ENCODE results near the gene FUCA1. TPM values are rescaled to one million over a fixed set of nuclear protein-coding genes. Genes with fewer than 3 reads are reported as not detected.

The FUCA1 gene
- 1 to 10 TPM; 4.6 to 4.8 TPM for total RNA-seq

- no peaks in the 10 kb centered on the region for H3K27me3 Mint-ChIP-seq
- peaks cover 4% of the 10 kb centered on the region for H3K36me3 Mint-ChIP-seq (ENCODE audit: low read depth)
- intact Hi-C loops (cut with micrococcal nuclease), result loop anchor here (5.0 kb wide), 1 partner anchor 66 kb away; the partner anchor contains the start of gene GALE
- peaks cover 18% of the 10 kb centered on the region for H3K4me1 Mint-ChIP-seq (ENCODE audit: low read depth)
- CTCF ChIA-PET, result interaction anchor here (0.9 to 4.1 kb wide), 9 partner anchors 10 to 96 kb away, joined by 3 to 33 read pairs (median 4); partner anchors contain the start of gene GALE
- POLR2A ChIA-PET, result no interaction called here
- no peaks in the 10 kb centered on the region for H3K9me3 Mint-ChIP-seq
- H3K4me3 Mint-ChIP-seq, result peak within 1 kb of the TSS; percentile 76
- ATAC-seq (peak; percentile 98), DNase-seq (peak; percentile 96)
- peak within 1 kb of the TSS; percentile 53 for H3K27ac Mint-ChIP-seq
- peak; percentile 87 for TF ChIP-seq CTCF (IDR thresholded peaks at IDR 0.05)
Measured at GRCh38 chr1:23867895-23868556, at the start of gene FUCA1. Gene FUCA1 (minus strand): TSS chr1:23868290. CDS start chr1:23868286, 4 bp downstream.

- Mint-ChIP-seq H3K9me3 (no peaks in the 10 kb centered on the region), H3K36me3 (ENCODE audit: low read depth) (no peaks in the 10 kb centered on the region), H3K4me1 (ENCODE audit: low read depth) (peaks cover 26% of the 10 kb centered on the region), H3K4me3 (no peak overlapping the region), H3K27me3 (no peaks in the 10 kb centered on the region), H3K27ac (no peak overlapping the region)
- intact Hi-C loops (cut with micrococcal nuclease), result loop anchor here (2.0 kb wide), 1 partner anchor 106 kb away; no protein-coding TSS in a partner anchor
- DNase-seq (peak; percentile 83), ATAC-seq (peak; percentile 94)
- TF ChIP-seq CTCF (IDR thresholded peaks at IDR 0.05), result peak; percentile 82
- ChIA-PET POLR2A (interaction anchor here (0.7 to 1.2 kb wide), 3 partner anchors 19 to 105 kb away, joined by 3 to 4 read pairs (median 4); no protein-coding TSS in a partner anchor), CTCF (interaction anchor here (0.6 to 3.1 kb wide), 36 partner anchors 8 to 186 kb away, joined by 3 to 73 read pairs (median 4); partner anchors contain the start of genes FUCA1, GALE, HMGCL and PITHD1)
Measured at GRCh38 chr1:23916209-23917131, 48.4 kb upstream of the FUCA1 start.

GRCh38 chr1:23915466-23915865 is 47.4 kb upstream of the FUCA1 start:
- no peak for TF ChIP-seq CTCF (IDR thresholded peaks at IDR 0.05)
- no peak for DNase-seq
- peaks cover 36% of the 10 kb centered on the region for H3K4me1 Mint-ChIP-seq (ENCODE audit: low read depth)
- ATAC-seq, result no peak
- intact Hi-C loops (cut with micrococcal nuclease), result no loop called here
- no peak overlapping the region for H3K27ac Mint-ChIP-seq
- CTCF ChIA-PET, result interaction anchor here (1.0 to 3.1 kb wide), 8 partner anchors 12 to 144 kb away, joined by 3 to 73 read pairs (median 10); no protein-coding TSS in a partner anchor
- no peaks in the 10 kb centered on the region for H3K36me3 Mint-ChIP-seq (ENCODE audit: low read depth)
- H3K9me3 Mint-ChIP-seq, result no peaks in the 10 kb centered on the region
- POLR2A ChIA-PET, result interaction anchor here (1.2 kb wide), 1 partner anchor 18 kb away, joined by 3 read pairs; no protein-coding TSS in a partner anchor
- H3K4me3 Mint-ChIP-seq, result no peak overlapping the region
- no peaks in the 10 kb centered on the region for H3K27me3 Mint-ChIP-seq

GRCh38 chr1:23914921-23915320 is 46.8 kb upstream of the FUCA1 start:
- Mint-ChIP-seq H3K36me3 (ENCODE audit: low read depth) (no peaks in the 10 kb centered on the region), H3K27ac (no peak overlapping the region), H3K4me1 (ENCODE audit: low read depth) (peaks cover 40% of the 10 kb centered on the region), H3K27me3 (no peaks in the 10 kb centered on the region), H3K4me3 (no peak overlapping the region), H3K9me3 (no peaks in the 10 kb centered on the region)
- no peak for TF ChIP-seq CTCF (IDR thresholded peaks at IDR 0.05)
- ChIA-PET POLR2A (interaction anchor here (1.2 kb wide), 1 partner anchor 18 kb away, joined by 3 read pairs; no protein-coding TSS in a partner anchor), CTCF (interaction anchor here (1.0 to 3.1 kb wide), 5 partner anchors 11 to 144 kb away, joined by 3 to 73 read pairs (median 9); no protein-coding TSS in a partner anchor)
- intact Hi-C loops (cut with micrococcal nuclease), result no loop called here
- no peak for ATAC-seq
- no peak for DNase-seq

Data from activated CD8-positive, alpha-beta T cell treated with anti-CD3 and anti-CD28 coated beads for 36 hours (primary cell).